HEK293 (cell line): ENCODE results near the gene PTGER1.

Experiments
- CTCF ChIA-PET: fragments of 350-600 bp; formaldehyde crosslinking; extraction: SDS; loops from one replicate; lab custom pipeline; 2021; ENCODE audit warnings: antibody characterized with exemption; lab: Yijun Ruan, JAX
- POLR2A ChIA-PET: fragments of 300-600 bp; formaldehyde crosslinking; extraction: SDS; loops from one replicate; lab custom pipeline; 2020; ENCODE audit warnings: antibody characterized with exemption, inconsistent platforms; lab: Yijun Ruan, JAX
- H3K27ac ChIP-seq: fragments of 200-500 bp; sonication (Bioruptor generic); 2 replicates; pipeline ENCODE4 v1.5.1; 2014; ENCODE audit warnings: low read depth, low read length, control low read depth, inconsistent platforms; ENCODE audit errors: extremely low read depth
- H3K36me3 ChIP-seq, 2 experiments: fragments of 200-500 bp in 1 of 2; sonication (Bioruptor generic) in 1 of 2; 1 replicate in 1 of 2; 2 replicates in 1 of 2; pipeline ENCODE4 v1.5.1; 2014 to 2017; ENCODE audit warnings: inconsistent platforms in 2 of 2, low read length in 2 of 2; ENCODE audit not compliant: control insufficient read depth in 2 of 2, insufficient read depth in 1 of 2
- H3K4me1 ChIP-seq: fragments of 200-500 bp; sonication (Bioruptor generic); 2 replicates; pipeline ENCODE4 v1.5.1; 2014; ENCODE audit warnings: mild to moderate bottlenecking, low read length, inconsistent platforms; ENCODE audit not compliant: control insufficient read depth, insufficient read depth
- H3K4me3 ChIP-seq: 2 replicates; pipeline ENCODE4 v1.5.1; 2011; ENCODE audit warnings: low read depth, mild to moderate bottlenecking, control low read depth, low read length, moderate library complexity
- H3K9me3 ChIP-seq: fragments of 200-500 bp; sonication (Bioruptor generic); 2 replicates; pipeline ENCODE4 v1.5.1; 2014; ENCODE audit warnings: low read depth, low read length, inconsistent platforms; ENCODE audit not compliant: control insufficient read depth, insufficient read depth
- GLIS1 ChIP-seq: fragments of 450-650 bp; formaldehyde crosslinking; IDR thresholded peaks from 2 replicates; pipeline ENCODE4 v1.5.1; 2016; ENCODE audit warnings: missing biosample characterization, missing genetic modification characterization
- WT1 ChIP-seq: fragments of 450-650 bp; formaldehyde crosslinking; IDR thresholded peaks from 2 replicates; pipeline ENCODE4 v1.5.1; 2016; ENCODE audit warnings: missing biosample characterization, missing genetic modification characterization
- ZBTB10 ChIP-seq: fragments of 450-650 bp; formaldehyde crosslinking; IDR thresholded peaks from 2 replicates; pipeline ENCODE4 v1.5.1; 2016; ENCODE audit warnings: missing biosample characterization, missing genetic modification characterization
- ZBTB44 ChIP-seq: fragments of 450-650 bp; IDR thresholded peaks from 2 replicates; pipeline ENCODE4 v1.5.1; 2018; ENCODE audit warnings: missing biosample characterization, mild to moderate bottlenecking, missing genetic modification characterization
- ZFP41 ChIP-seq: fragments of 450-650 bp; formaldehyde crosslinking; IDR thresholded peaks from 2 replicates; pipeline ENCODE4 v1.5.1; 2016; ENCODE audit warnings: missing biosample characterization, missing genetic modification characterization, borderline replicate concordance
- ZNF10 ChIP-seq: fragments of 450-650 bp; formaldehyde crosslinking; IDR thresholded peaks from 2 replicates; pipeline ENCODE4 v1.5.1; 2017; ENCODE audit warnings: missing biosample characterization, missing genetic modification characterization
- ZNF121 ChIP-seq: fragments of 450-650 bp; formaldehyde crosslinking; IDR thresholded peaks from 2 replicates; pipeline ENCODE4 v1.5.1; 2016; ENCODE audit warnings: missing biosample characterization, missing genetic modification characterization
- ZNF211 ChIP-seq: fragments of 450-650 bp; formaldehyde crosslinking; IDR thresholded peaks from 2 replicates; pipeline ENCODE4 v1.5.1; 2016; ENCODE audit warnings: low read depth, missing biosample characterization, missing genetic modification characterization
- ZNF48 ChIP-seq: fragments of 450-650 bp; formaldehyde crosslinking; IDR thresholded peaks from 2 replicates; pipeline ENCODE4 v1.5.1; 2016; ENCODE audit warnings: missing biosample characterization, missing genetic modification characterization
- ZNF548 ChIP-seq: fragments of 450-650 bp; formaldehyde crosslinking; IDR thresholded peaks from 2 replicates; pipeline ENCODE4 v1.5.1; 2016; ENCODE audit warnings: missing biosample characterization, missing genetic modification characterization
- ZNF639 ChIP-seq: fragments of 450-650 bp; formaldehyde crosslinking; IDR thresholded peaks from 2 replicates; pipeline ENCODE4 v1.5.1; 2016; ENCODE audit warnings: missing biosample characterization, missing genetic modification characterization
- ZNF654 ChIP-seq: fragments of 450-650 bp; formaldehyde crosslinking; IDR thresholded peaks from 2 replicates; pipeline ENCODE4 v1.5.1; 2016; ENCODE audit warnings: low read depth, missing biosample characterization, missing genetic modification characterization
- ZNF670 ChIP-seq: fragments of 450-650 bp; formaldehyde crosslinking; IDR thresholded peaks from 2 replicates; pipeline ENCODE4 v1.5.1; 2016; ENCODE audit warnings: missing biosample characterization, missing genetic modification characterization, low read depth
- ZNF792 ChIP-seq: fragments of 450-650 bp; formaldehyde crosslinking; IDR thresholded peaks from 2 replicates; pipeline ENCODE4 v1.5.1; 2016; ENCODE audit warnings: missing biosample characterization, missing genetic modification characterization

PTGER1 gene

GRCh38 chr19:14439014-14439413 is 36.1 kb downstream of the PTGER1 start:
- ChIA-PET CTCF (interaction anchor here (0.6 to 1.2 kb wide), 2 partner anchors 34 to 68 kb away, joined by 3 to 4 read pairs; no protein-coding TSS in a partner anchor), POLR2A (interaction anchor here (0.6 to 1.6 kb wide), 3 partner anchors 14 to 1060 kb away, joined by 3 to 7 read pairs (median 3); partner anchors contain the start of gene ASF1B)
- H3K36me3 ChIP-seq = peaks cover 18 to 44% of the 10 kb centered on the region in 2 experiments
- TF ChIP-seq ZBTB44 (no peak), ZNF548 (0 out of 2 replicates have a peak, but pooled peaks have one; percentile 36)
- no peak overlapping the region for H3K4me3 ChIP-seq
- H3K27ac ChIP-seq = no peak overlapping the region
- 0 out of 2 replicates have a peak, but pooled peaks cover 3% of the 10 kb centered on the region for H3K4me1 ChIP-seq
- no peaks in the 10 kb centered on the region for H3K9me3 ChIP-seq

GRCh38 chr19:14437578-14438140 is 37.5 kb downstream of the PTGER1 start:
- H3K4me3 ChIP-seq = no peak overlapping the region
- no peaks in the 10 kb centered on the region for H3K9me3 ChIP-seq
- CTCF ChIA-PET = interaction anchor here (0.6 to 0.7 kb wide), 3 partner anchors 28 to 187 kb away, joined by 3 to 4 read pairs (median 3); no protein-coding TSS in a partner anchor
- H3K36me3 ChIP-seq = peaks cover 10 to 31% of the 10 kb centered on the region in 2 experiments; a peak in 2 of 3 replicates
- TF ChIP-seq ZNF639 (no peak), ZNF654 (tag by site-specific recombination) (no peak), ZFP41 (tag by site-specific recombination) (no peak), ZNF670 (tag by site-specific recombination) (no peak), ZNF211 (tag by site-specific recombination) (no peak), ZBTB10 (tag by site-specific recombination) (no peak), GLIS1 (tag by site-specific recombination) (peak; percentile 24; the same call in 1 of the 2 replicates), ZNF10 (tag by site-specific recombination) (no peak), ZNF121 (tag by site-specific recombination) (peak; percentile 99), ZNF48 (no peak), ZNF792 (no peak), WT1 (tag by site-specific recombination) (no peak)
- 0 out of 2 replicates have a peak, but pooled peaks cover 5% of the 10 kb centered on the region for H3K4me1 ChIP-seq
- no peak overlapping the region for H3K27ac ChIP-seq
- POLR2A ChIA-PET = interaction anchor here (0.6 to 0.8 kb wide), 4 partner anchors 81 to 862 kb away, joined by 3 to 8 read pairs (median 5); partner anchors contain the start of gene DNAJB1
